DND-41 (cell line): Measurements from ENCODE around the gene SCD5.

Experiments used
- CTCF ChIP-seq: IDR thresholded peaks from 2 replicates; pipeline ENCODE4 v1.5.1; 2012; ENCODE audit warnings: borderline replicate concordance, low read length, moderate library complexity, mild to moderate bottlenecking; ENCODE audit not compliant: poor library complexity, severe bottlenecking; ENCODE audit errors: extremely low read depth
- EZH2 ChIP-seq: IDR thresholded peaks from 3 replicates; pipeline ENCODE4 v1.6.1; 2012; ENCODE audit warnings: borderline replicate concordance, low read depth, mild to moderate bottlenecking, moderate library complexity, low read length, inconsistent platforms; ENCODE audit not compliant: severe bottlenecking

GRCh38 chr4:82746705-82747574 lies 51.7 kb downstream of the SCD5 start:
- no peak for TF ChIP-seq CTCF
- TF ChIP-seq EZH2 = no peak
